ENCODE results near the gene ZSWIM1. TPM values are rescaled to one million over a fixed set of nuclear protein-coding genes. Genes with fewer than 3 reads are reported as not detected.

The ZSWIM1 gene
- total and polyA plus RNA-seq, 2 of the 13 experiments (the other 11 are each of a cell fraction or from before 2014, with no cell fraction given) = 9.5 to 11.7 TPM

DNA sequence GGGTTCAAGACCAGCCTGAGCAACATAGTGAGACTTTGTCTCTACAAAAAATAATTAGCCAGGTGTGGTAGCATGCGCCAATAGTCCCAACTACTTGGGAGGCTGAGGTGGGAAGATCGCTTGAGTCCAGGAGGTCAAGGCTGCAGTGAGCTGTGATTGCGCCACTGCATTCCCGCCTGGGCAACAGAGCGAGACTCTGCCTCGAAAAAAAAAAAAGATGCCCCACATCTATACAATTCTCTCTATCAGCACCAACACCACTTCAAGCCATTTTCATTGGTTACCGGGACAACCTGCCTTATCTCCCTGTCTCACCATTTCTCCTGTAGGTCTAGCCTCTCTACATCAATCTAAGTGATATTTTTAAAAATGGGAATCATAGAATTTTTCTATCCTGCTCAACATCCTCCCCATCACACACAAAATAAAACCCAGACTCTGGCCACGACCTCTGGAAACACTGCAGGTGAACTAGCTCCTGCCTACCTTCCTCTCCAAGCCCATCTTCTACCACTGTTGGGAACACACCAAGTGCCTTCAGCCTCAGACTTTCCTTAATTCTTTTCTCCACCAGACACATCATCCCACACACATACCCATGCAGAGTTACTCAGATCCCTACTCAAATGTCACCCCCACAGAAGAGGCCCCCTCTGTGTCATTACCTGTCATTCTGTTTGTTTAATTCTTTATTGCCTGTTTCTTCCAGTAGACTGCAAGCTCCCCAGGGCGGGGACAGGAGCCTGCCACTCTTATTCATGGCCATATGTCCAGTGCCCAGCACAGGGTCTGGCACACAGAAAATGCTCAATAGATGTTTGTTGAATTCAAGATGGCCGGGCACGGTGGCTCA is 40.5 kb downstream of the ZSWIM1 start (continued):
- TF ChIP-seq, protein P1, sequence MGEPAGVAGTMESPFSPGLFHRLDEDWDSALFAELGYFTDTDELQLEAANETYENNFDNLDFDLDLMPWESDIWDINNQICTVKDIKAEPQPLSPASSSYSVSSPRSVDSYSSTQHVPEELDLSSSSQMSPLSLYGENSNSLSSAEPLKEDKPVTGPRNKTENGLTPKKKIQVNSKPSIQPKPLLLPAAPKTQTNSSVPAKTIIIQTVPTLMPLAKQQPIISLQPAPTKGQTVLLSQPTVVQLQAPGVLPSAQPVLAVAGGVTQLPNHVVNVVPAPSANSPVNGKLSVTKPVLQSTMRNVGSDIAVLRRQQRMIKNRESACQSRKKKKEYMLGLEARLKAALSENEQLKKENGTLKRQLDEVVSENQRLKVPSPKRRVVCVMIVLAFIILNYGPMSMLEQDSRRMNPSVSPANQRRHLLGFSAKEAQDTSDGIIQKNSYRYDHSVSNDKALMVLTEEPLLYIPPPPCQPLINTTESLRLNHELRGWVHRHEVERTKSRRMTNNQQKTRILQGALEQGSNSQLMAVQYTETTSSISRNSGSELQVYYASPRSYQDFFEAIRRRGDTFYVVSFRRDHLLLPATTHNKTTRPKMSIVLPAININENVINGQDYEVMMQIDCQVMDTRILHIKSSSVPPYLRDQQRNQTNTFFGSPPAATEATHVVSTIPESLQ (CRISPR knock-in tag; conservative IDR thresholded peaks at IDR 0.05) = no peak
- no peak for TF ChIP-seq ZBTB21 (CRISPR knock-in tag; IDR thresholded peaks at IDR 0.05)
- TF ChIP-seq NCOA2 (CRISPR knock-in tag; IDR thresholded peaks at IDR 0.05) = peak; percentile 61; the same call in 1 of the 2 replicates
- TF ChIP-seq STAG1 (CRISPR knock-in tag; IDR thresholded peaks at IDR 0.05) = no peak
- TF ChIP-seq ZNF274 (CRISPR knock-in tag; IDR thresholded peaks at IDR 0.05) = no peak
- no peak for TF ChIP-seq ZNF44 (CRISPR knock-in tag; IDR thresholded peaks at IDR 0.05)
- TF ChIP-seq PAF1 (CRISPR knock-in tag; IDR thresholded peaks at IDR 0.05) = no peak
- TF ChIP-seq, protein P2, sequence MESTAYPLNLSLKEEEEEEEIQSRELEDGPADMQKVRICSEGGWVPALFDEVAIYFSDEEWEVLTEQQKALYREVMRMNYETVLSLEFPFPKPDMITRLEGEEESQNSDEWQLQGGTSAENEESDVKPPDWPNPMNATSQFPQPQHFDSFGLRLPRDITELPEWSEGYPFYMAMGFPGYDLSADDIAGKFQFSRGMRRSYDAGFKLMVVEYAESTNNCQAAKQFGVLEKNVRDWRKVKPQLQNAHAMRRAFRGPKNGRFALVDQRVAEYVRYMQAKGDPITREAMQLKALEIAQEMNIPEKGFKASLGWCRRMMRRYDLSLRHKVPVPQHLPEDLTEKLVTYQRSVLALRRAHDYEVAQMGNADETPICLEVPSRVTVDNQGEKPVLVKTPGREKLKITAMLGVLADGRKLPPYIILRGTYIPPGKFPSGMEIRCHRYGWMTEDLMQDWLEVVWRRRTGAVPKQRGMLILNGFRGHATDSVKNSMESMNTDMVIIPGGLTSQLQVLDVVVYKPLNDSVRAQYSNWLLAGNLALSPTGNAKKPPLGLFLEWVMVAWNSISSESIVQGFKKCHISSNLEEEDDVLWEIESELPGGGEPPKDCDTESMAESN (CRISPR knock-in tag; conservative IDR thresholded peaks at IDR 0.05) = 0 out of 2 replicates have a peak, but pooled peaks have one; percentile 23
- TF ChIP-seq, protein P3, sequence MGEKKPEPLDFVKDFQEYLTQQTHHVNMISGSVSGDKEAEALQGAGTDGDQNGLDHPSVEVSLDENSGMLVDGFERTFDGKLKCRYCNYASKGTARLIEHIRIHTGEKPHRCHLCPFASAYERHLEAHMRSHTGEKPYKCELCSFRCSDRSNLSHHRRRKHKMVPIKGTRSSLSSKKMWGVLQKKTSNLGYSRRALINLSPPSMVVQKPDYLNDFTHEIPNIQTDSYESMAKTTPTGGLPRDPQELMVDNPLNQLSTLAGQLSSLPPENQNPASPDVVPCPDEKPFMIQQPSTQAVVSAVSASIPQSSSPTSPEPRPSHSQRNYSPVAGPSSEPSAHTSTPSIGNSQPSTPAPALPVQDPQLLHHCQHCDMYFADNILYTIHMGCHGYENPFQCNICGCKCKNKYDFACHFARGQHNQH (CRISPR knock-in tag; IDR thresholded peaks at IDR 0.05) = no peak
- peak; percentile 54; the same call in 1 of the 2 replicates for TF ChIP-seq HMG20A (CRISPR knock-in tag; IDR thresholded peaks at IDR 0.05; ENCODE audit: borderline replicate concordance)
- no peak for TF ChIP-seq REXO4 (CRISPR knock-in tag; IDR thresholded peaks at IDR 0.05; ENCODE audit: borderline replicate concordance)
- TF ChIP-seq HNRNPLL (IDR thresholded peaks at IDR 0.05; ENCODE audit: low read depth, low read length, poor library complexity, severe bottlenecking) = no peak
- TF ChIP-seq ZNF549 (CRISPR knock-in tag; IDR thresholded peaks at IDR 0.05) = no peak
- no peak for TF ChIP-seq EHMT2 (IDR thresholded peaks at IDR 0.05; ENCODE audit: borderline replicate concordance, low read depth, low read length)
- TF ChIP-seq ZSCAN9 (CRISPR knock-in tag; IDR thresholded peaks at IDR 0.05; ENCODE audit: borderline replicate concordance) = no peak
- TF ChIP-seq SP5 (CRISPR knock-in tag; IDR thresholded peaks at IDR 0.05; ENCODE audit: borderline replicate concordance, low read depth) = no peak
- TF ChIP-seq ZBTB38 (CRISPR knock-in tag; IDR thresholded peaks at IDR 0.05) = 0 out of 2 replicates have a peak, but pooled peaks have one; percentile 21
- TF ChIP-seq, protein P4, sequence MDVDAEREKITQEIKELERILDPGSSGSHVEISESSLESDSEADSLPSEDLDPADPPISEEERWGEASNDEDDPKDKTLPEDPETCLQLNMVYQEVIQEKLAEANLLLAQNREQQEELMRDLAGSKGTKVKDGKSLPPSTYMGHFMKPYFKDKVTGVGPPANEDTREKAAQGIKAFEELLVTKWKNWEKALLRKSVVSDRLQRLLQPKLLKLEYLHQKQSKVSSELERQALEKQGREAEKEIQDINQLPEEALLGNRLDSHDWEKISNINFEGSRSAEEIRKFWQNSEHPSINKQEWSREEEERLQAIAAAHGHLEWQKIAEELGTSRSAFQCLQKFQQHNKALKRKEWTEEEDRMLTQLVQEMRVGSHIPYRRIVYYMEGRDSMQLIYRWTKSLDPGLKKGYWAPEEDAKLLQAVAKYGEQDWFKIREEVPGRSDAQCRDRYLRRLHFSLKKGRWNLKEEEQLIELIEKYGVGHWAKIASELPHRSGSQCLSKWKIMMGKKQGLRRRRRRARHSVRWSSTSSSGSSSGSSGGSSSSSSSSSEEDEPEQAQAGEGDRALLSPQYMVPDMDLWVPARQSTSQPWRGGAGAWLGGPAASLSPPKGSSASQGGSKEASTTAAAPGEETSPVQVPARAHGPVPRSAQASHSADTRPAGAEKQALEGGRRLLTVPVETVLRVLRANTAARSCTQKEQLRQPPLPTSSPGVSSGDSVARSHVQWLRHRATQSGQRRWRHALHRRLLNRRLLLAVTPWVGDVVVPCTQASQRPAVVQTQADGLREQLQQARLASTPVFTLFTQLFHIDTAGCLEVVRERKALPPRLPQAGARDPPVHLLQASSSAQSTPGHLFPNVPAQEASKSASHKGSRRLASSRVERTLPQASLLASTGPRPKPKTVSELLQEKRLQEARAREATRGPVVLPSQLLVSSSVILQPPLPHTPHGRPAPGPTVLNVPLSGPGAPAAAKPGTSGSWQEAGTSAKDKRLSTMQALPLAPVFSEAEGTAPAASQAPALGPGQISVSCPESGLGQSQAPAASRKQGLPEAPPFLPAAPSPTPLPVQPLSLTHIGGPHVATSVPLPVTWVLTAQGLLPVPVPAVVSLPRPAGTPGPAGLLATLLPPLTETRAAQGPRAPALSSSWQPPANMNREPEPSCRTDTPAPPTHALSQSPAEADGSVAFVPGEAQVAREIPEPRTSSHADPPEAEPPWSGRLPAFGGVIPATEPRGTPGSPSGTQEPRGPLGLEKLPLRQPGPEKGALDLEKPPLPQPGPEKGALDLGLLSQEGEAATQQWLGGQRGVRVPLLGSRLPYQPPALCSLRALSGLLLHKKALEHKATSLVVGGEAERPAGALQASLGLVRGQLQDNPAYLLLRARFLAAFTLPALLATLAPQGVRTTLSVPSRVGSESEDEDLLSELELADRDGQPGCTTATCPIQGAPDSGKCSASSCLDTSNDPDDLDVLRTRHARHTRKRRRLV (CRISPR knock-in tag; IDR thresholded peaks at IDR 0.05) = no peak
- TF ChIP-seq ZNF543 (CRISPR knock-in tag; IDR thresholded peaks at IDR 0.05) = no peak
- no peak for TF ChIP-seq ZNF225 (CRISPR knock-in tag; IDR thresholded peaks at IDR 0.05)
